ENCODE data around the gene FRMD4A. TPM values are rescaled to one million over a fixed set of nuclear protein-coding genes. Genes with fewer than 3 reads are reported as not detected.

The FRMD4A gene
- total RNA-seq, 6 donors from 2014 or later: 22.3 to 114 (median 52.3) TPM

DNA sequence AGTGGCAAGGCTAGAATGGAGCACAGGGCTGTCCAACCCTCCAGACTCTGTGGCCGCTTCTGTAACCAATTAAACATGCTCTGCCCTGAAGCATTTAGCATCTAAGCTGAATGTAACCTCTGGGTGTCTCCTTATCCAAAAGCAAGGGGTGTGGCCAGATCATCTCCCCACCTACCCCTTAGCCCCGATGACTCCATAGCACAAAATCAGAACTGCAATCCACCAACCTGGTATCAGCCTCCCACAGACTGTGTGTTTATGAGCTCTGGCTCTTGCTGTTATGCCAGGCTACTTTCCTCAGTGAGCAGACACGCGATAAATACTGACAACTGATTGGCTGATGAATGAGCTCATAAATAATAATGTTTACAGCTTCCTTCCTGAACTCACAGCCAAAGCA is 3.2 kb downstream of the FRMD4A start:
- H3K27me3 ChIP-seq: no peaks in the 10 kb centered on the region
- no peaks in the 10 kb centered on the region for H3K36me3 ChIP-seq
- TF ChIP-seq POLR2AphosphoS5 (IDR thresholded peaks at IDR 0.05): no peak
- TF ChIP-seq, protein P1, sequence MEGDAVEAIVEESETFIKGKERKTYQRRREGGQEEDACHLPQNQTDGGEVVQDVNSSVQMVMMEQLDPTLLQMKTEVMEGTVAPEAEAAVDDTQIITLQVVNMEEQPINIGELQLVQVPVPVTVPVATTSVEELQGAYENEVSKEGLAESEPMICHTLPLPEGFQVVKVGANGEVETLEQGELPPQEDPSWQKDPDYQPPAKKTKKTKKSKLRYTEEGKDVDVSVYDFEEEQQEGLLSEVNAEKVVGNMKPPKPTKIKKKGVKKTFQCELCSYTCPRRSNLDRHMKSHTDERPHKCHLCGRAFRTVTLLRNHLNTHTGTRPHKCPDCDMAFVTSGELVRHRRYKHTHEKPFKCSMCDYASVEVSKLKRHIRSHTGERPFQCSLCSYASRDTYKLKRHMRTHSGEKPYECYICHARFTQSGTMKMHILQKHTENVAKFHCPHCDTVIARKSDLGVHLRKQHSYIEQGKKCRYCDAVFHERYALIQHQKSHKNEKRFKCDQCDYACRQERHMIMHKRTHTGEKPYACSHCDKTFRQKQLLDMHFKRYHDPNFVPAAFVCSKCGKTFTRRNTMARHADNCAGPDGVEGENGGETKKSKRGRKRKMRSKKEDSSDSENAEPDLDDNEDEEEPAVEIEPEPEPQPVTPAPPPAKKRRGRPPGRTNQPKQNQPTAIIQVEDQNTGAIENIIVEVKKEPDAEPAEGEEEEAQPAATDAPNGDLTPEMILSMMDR (IDR thresholded peaks at IDR 0.05): no peak
- no peak for TF ChIP-seq POLR2A (IDR thresholded peaks at IDR 0.05)
- TF ChIP-seq EP300 (IDR thresholded peaks at IDR 0.05): no peak
- no peaks in the 10 kb centered on the region for H3K9me3 ChIP-seq
- H3K4me3 ChIP-seq: no peak overlapping the region
- no peak for ATAC-seq (ENCODE audit: low FRiP score in 2 of 2)
- DNase-seq: no peak
- no peaks in the 10 kb centered on the region for H3K4me1 ChIP-seq
- WGBS, 2 donors: 34 to 53% methylated on average over 4 of the region's 4 CpGs
- H3K27ac ChIP-seq: no peak overlapping the region

DNA sequence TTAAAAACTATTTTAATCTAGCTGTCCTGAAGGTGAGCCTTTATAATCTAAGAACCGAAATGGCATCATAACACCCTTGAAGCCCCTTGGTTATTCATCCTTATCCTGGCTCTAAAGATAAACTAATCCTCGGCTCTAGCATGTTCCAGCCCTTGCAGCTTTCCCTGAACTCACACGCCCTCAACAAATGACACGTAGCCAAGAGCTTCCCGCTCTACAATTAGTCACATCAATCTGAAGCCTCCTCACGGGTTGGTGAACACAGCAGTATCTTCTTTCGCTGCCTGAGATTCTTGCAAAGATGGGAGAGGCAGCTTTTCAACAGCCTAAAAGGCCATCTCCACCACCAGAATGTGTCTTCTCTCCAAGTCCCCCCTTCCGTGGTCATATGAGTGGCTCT is 4.1 kb downstream of the FRMD4A start:
- H3K4me1 ChIP-seq: no peaks in the 10 kb centered on the region
- H3K36me3 ChIP-seq: no peaks in the 10 kb centered on the region
- H3K4me3 ChIP-seq: no peak overlapping the region
- ATAC-seq (ENCODE audit: low FRiP score in 2 of 2) (no peak), DNase-seq (no peak)
- no peak overlapping the region for H3K27ac ChIP-seq
- 86 to 89% methylated on average over 8 of the region's 8 CpGs for WGBS, 2 donors
- TF ChIP-seq POLR2AphosphoS5 (IDR thresholded peaks at IDR 0.05) (no peak), EP300 (IDR thresholded peaks at IDR 0.05) (no peak), POLR2A (IDR thresholded peaks at IDR 0.05) (no peak)
- TF ChIP-seq, protein P1 (IDR thresholded peaks at IDR 0.05): no peak
- H3K27me3 ChIP-seq: no peaks in the 10 kb centered on the region
- H3K9me3 ChIP-seq: no peaks in the 10 kb centered on the region

DNA sequence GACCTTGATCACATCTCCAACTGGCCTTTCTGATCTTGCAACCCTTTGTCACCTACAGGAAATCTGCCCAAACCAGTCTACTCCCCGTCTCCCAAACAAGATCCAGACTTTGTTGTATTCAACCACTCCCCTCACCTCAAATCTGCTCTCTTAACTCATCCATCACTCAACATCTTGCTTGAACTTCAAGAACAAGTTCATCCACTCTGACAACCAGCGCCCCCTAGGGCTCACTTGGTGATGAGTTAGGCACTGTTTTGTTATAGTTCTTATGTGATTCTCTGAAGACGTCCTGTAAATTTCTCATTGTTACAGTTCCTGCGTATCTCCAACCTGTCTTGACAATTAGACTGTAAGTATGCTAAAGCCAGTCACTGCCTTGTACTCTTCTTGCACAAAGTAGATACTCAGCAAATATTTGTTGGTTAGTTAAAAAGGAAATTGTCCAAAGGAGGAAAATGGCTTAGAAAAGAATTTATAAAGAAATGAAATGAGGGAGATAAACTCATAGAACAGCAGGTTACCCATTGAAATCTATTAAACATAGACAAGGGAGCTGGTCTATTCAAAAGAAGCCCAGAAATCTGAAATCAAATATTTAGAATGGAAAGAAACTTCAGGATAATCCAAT is 5.3 kb downstream of the FRMD4A start:
- ATAC-seq (ENCODE audit: low FRiP score in 2 of 2) (no peak), DNase-seq (peak in 1 of 2 donors; percentile 44)
- Histone ChIP-seq H3K27me3 (no peaks in the 10 kb centered on the region), H3K4me1 (no peaks in the 10 kb centered on the region), H3K9me3 (no peaks in the 10 kb centered on the region), H3K27ac (no peak overlapping the region), H3K36me3 (no peaks in the 10 kb centered on the region), H3K4me3 (no peak overlapping the region)
- TF ChIP-seq, protein P1 (IDR thresholded peaks at IDR 0.05): peak in 4 of 6 experiments; percentile 17 to 42 (median 28)
- no peak for TF ChIP-seq POLR2AphosphoS5 (IDR thresholded peaks at IDR 0.05)
- 38 to 56% methylated on average over 4 of the region's 4 CpGs for WGBS, 2 donors

DNA sequence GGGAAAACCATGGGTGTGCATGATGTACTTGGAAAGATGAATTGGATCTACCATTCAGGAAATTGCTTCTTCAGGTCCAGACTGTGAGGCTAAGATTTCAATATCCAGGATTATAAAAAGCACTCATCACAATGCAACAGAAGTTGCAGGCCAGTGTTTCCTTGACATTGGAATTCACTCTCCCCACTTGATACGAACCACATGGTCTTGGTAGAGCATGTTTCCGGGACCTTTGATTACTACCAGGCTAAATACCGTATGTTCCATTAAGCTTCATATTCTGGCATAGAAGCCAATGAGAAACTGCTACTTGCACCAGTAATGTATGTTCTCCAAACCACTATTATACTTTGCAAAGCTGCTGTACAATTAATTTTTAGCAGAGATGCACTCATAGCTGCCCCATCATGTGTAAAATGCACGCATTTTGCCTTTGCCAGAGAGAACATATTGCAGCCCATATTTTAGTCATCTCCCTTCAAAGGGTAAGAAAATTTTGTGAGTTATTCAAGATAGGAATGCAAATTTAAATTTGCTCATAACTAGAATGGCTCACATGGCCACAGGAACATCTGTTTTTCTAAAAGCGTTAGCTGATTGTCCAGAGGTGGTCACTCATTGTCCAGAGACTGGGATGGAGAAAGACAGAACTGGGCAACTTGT is 8.1 kb downstream of the FRMD4A start:
- WGBS, 2 donors: 69 to 73% methylated on average over 5 of the region's 5 CpGs
- Histone ChIP-seq H3K9me3 (no peaks in the 10 kb centered on the region), H3K27me3 (no peaks in the 10 kb centered on the region), H3K36me3 (no peaks in the 10 kb centered on the region), H3K4me1 (no peaks in the 10 kb centered on the region), H3K27ac (no peak overlapping the region), H3K4me3 (no peak overlapping the region)
- ATAC-seq (ENCODE audit: low FRiP score in 2 of 2) (no peak), DNase-seq (no peak)
- no peak for TF ChIP-seq EP300 (IDR thresholded peaks at IDR 0.05)
- TF ChIP-seq, protein P1 (IDR thresholded peaks at IDR 0.05): no peak
- TF ChIP-seq POLR2A (IDR thresholded peaks at IDR 0.05): no peak
- no peak for TF ChIP-seq POLR2AphosphoS5 (IDR thresholded peaks at IDR 0.05)

DNA sequence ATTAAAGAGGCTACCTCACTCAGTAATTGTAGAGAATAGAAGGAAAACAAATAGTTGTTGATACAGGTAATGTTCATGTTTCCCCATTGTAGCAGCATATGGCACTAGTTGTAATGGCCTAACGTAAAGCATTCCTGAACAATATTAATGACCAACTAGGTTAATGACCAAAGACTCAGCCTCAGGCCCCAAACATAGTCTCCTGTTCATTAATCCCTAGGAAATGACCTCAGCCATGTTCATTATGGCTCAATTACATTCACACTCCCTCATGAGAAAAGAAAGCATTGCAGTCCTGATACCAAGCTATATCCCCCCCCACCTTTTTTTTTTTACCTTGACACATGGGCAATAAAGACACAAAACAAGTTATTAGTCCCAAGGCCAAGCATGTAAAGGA is 12.7 kb downstream of the FRMD4A start:
- no peak for TF ChIP-seq POLR2AphosphoS5 (IDR thresholded peaks at IDR 0.05)
- no peak for TF ChIP-seq EP300 (IDR thresholded peaks at IDR 0.05)
- TF ChIP-seq, protein P1 (IDR thresholded peaks at IDR 0.05): no peak
- TF ChIP-seq POLR2A (IDR thresholded peaks at IDR 0.05): no peak
- Histone ChIP-seq H3K36me3 (no peaks in the 10 kb centered on the region), H3K27ac (no peak overlapping the region), H3K27me3 (no peaks in the 10 kb centered on the region), H3K9me3 (no peaks in the 10 kb centered on the region), H3K4me1 (no peaks in the 10 kb centered on the region), H3K4me3 (no peak overlapping the region)
- DNase-seq (no peak), ATAC-seq (ENCODE audit: low FRiP score in 2 of 2) (no peak)
- WGBS, 2 donors: 86 to 94% methylated on average over 1 of the region's 1 CpG

All from upper lobe of left lung (tissue), 6 donors.